NCI-H345 treated with DMSO at 0.1 percent for 48 hours (cell line): ENCODE data around the gene ADGRF5.
A peak's percentile ranks its signal among the peaks of the same experiment; 100 is the strongest.
"Not testable (repeated sequence)": the region's sequence is repeated elsewhere in the genome, so short reads cannot be mapped to it uniquely, and the experiment has no call there.

Source experiments
- DNase-seq: peaks from one replicate; lab custom pipeline; 2025; ENCODE audit not compliant: unreplicated experiment; lab: John Stamatoyannopoulos, UW

The ADGRF5 gene

DNA sequence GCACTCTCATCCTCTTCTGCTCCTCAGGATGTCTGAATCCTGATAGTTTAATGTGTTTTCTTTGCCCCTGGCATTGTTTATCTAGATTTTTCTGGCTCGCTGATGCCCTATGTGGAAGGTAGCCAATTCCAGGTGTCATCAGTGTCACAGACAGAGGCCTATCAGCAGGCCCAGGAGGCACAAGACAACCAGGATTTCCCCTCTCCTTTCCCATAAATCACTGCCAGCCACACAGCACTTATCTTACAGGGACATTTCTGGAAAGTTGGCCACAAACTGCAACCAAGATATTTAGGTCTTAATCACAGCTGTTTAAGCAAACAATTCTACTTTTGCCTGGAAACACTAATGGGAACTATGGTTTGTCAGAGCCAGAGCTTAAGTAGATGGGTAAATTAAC is 28.1 kb downstream of the ADGRF5 start:
- no peak for DNase-seq

- DNase-seq: no peak
Measured at GRCh38 chr6:46891252-46891795, 30.4 kb downstream of the ADGRF5 start.

- no peak for DNase-seq
Measured at GRCh38 chr6:46888578-46888977, 33.2 kb downstream of the ADGRF5 start.

DNA sequence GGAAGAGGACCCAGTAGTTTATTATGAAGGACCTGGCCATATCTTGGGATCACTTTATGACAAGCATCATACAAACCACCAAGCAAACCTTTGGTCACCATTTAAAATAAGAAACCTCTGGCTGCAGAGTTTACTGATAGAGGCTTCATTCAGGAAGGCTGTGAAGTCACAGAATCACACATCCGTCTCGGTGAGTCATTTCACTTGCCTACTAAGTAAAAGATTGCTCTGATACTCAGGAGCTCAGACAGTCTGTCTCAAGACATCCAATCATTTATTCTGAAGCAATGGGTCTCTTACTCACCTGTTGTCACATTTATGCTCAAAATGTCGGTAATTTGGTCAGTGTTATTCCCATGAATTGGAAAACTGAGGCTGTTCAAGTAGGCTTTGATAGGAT is 33.7 kb downstream of the ADGRF5 start:
- no peak for DNase-seq

DNA sequence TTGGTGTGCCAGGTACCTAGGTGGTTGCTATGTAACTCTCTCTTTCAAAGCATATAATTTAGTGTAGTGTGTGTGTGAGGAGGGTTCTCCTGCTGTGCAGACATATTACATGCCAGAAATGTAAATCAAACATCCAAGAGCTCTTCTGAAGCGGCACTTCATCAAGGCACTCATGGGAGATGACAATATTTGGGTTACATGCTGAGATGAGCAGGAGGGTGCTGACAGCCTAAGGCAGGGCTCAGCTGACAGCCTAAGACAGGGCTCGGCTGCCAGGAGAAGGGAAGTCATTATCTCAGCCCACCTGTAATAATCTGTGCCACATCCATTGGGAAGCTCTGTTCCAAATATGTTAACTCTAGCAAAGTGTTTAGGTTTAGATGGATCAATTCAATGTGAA is 39.1 kb downstream of the ADGRF5 start:
- peak; percentile 94 for DNase-seq

DNA sequence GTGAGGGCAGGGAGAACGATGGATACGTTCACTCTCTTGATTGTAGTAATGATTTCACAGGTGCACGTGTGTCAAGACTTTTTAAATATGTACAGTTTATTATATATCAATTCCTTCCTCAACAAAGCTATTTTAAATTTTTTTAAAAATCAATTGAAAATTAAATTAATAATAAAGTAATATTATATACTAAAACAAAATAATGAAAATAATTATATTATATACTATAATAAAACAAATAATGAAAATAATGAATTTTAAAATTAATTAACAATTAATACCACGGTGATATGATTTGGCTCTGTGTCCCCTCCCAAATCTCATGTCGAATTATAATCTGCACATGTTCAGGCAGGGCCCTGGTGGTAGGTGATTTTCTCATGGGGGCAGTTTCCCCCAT is 42.7 kb downstream of the ADGRF5 start:
- DNase-seq: no peak

GRCh38 chr6:46876126-46876525 is 45.6 kb downstream of the ADGRF5 start:
- DNase-seq: peak; percentile 59

DNA sequence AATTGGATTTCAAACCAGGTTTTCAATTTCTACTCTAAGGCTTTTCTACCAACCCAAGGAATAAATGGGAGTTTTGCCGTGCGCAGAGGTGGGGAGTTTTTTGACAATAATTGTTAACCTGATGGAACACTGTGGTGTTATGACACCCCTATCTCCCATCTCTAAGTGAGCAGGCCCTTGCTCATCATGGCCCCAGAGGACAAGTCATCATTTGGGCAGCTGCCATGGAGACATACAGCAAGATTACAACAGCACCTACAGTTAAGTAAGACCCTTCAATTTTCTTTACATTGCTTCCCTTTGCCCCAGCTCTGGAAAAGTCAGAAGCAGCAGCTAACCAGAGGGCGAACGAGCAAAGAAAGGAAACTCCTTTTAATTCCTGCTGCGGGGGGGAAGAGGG is 54.3 kb downstream of the ADGRF5 start:
- no peak for DNase-seq

- no peak for DNase-seq
Measured at GRCh38 chr6:46865221-46865620, 56.5 kb downstream of the ADGRF5 start.

DNA sequence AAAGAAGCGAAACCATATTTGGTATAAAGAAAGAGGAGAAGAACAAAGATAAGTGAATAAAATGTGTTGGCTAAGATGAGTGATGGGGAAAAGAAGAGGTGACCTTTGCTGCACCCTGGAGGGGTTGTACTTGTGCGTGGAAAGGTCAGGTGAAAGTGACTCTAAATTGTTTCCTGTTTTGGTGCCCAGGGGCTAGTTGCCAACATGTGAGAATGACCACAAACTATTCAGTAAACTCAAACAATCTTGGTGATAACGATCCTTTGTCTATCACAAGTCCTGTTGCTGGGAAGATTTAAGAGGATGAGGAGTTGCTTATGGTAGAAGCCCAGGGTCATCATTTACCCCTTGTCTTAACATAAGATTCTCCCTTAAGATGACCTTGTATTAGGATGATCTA is 57.9 kb downstream of the ADGRF5 start:
- no peak for DNase-seq

DNA sequence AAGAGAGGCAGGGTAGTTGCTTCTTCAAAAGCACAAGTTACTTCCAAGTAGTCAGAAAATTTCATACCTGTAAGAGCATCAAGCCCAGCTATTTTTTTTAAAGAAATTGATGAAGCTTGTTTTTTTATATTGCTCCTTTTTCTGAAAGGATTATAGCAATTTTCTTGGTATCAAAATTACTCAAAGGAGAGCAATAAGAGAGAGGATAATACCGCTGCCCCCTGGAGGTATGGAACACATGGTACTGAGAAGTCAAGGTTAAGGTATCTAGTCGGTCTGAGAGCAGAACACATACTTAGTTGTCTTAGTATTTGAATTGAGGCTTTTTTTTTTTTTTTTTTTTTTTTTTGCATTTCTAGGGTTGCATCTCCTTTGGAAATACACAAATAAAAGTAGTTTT is 59.4 kb downstream of the ADGRF5 start:
- DNase-seq: no peak

GRCh38 chr6:46855966-46856365 is 65.8 kb downstream of the ADGRF5 start:
- DNase-seq: not testable (repeated sequence)

GRCh38 chr6:46851576-46851975 is 70.2 kb downstream of the ADGRF5 start:
- not testable (repeated sequence) for DNase-seq

GRCh38 chr6:46850792-46851191 is 70.9 kb downstream of the ADGRF5 start:
- DNase-seq: no peak

DNA sequence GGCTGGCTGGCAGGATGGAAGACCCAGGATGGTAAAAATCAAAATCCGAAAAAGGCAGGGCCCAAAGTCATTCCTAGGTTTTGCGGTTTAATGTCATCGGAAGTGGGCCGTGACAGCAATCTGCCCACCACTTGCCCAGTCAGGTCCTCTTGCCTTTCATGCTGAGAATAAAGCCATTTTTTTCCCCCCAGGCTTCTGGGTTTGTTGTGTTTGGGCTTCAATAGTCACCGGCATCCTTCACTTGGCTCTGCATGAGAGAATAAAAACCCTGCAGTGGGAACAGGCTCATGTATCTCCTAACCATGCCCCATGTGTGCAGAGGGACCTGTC is 72.4 kb downstream of the ADGRF5 start:
- no peak for DNase-seq

DNA sequence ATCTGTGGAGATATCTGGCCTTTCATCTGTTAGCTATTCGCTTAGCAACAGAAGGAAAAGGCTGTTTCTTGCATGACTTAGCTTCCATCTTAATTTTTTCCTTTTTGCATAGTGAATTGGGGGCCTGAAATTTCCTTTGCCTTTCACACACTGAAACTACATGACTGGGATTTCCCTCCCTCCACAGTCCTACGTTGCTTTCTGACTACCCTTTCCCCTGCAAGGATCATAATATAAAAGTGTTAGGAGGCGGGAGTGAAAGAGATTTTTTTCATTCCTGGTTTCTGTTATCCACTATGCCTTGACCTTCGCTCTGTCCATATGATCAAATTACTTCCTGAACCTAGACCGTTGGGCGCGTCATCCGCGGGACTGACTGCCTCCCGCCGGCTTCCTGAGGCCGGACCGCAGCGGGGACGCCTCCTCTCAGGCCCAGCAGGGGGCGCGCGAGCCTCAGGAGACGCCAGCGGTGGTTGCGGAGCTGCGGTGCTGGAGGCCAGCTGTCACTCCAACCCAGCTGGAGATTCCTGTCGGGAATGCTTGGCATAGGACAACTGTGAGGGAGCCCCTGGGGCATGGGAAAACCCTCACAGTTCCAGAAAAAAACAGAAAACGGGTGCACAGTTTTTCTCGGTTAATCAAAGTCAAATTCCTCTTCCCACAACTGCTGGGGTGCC is 72.9 kb downstream of the ADGRF5 start:
- peak; percentile 47 for DNase-seq

GRCh38 chr6:46845126-46845525 is 76.6 kb downstream of the ADGRF5 start:
- no peak for DNase-seq

DNA sequence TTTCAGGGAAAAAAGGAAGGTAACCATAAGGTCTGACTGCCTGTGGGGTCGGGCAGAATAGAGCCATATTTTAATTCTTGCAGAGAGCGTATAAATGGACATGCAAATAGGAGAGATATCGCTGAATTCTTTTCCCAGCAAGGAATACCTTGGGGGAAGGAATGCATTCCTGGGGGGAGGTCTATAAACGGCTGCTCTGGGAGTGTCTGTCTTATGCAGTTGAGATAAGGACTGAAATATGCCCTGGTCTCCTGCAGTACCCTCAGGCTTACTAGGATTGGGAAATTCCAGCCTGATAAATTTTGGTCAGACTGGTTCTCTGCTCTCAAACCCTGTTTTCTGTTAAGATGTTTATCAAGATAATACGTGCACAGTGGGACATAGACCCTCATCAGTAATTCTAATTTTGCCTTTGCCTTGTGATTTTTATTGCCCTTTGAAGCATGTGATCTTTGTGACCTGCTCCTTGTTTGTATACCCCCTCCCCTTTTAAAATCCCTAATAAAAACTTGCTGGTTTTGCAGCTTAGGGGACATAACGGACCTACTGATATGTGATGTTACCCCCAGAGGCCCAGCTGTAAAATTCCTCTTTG is 79.4 kb downstream of the ADGRF5 start:
- DNase-seq: not testable (repeated sequence)

- no peak for DNase-seq
Measured at GRCh38 chr6:46838033-46838432, 83.7 kb downstream of the ADGRF5 start.

DNA sequence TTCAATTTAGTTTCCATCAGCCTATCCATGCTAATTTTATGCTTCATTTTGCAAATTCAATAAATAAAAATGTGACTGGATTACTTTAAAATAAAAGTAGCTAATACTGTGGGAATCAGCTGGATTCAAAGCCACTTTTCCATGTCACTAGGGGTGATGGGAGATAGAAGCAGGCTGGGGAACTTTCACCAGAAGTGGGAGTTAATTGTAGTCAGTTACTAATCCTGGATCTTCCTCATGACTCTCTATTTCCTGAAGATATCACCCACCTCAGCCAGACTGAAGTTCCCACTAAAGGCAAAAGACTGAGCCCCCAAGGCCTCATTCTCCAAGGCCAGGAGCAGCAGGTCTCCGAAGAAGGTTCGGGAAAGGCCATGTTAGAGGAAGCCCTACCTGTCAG is 86.7 kb downstream of the ADGRF5 start:
- DNase-seq: not testable (repeated sequence)

DNA sequence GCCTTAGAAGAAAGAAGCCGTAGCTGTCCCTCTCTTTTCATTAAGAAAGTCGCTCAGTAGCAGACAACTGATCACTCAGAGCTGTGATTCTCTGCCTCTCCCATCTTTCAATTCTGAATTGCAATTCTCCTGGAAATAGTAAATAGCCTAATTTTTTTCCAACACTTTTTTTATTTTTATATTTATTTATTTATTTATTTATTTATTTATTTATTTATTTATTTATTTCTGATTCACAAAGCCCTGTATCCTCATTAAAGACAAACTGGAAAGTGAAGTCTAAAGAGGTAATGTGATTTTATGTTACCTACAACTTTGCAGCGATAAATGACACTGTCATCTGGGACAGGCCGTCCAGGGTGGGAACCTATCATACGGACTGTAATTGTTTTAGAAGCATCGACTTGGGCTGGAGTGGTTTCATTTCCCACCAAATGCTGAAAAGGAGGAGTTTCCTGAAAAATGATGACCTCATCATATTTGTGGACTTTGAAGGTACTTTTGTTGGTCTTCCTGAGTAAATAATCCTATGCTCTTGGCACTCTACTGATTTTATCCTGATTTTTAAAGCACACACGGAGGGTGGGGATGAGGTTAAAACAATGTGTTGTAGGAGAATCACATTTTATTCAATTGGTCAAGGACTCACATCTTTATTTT is 87.4 kb downstream of the ADGRF5 start:
- DNase-seq: not testable (repeated sequence)

GRCh38 chr6:46832816-46833215 is 88.9 kb downstream of the ADGRF5 start:
- no peak for DNase-seq
